Esophagus squamous epithelium (tissue), 4 donors: ENCODE data around the gene PPP1R9A.

ENCODE experiments used
- POLR2A ChIP-seq, 4 donors: fragments of 450-650 bp; IDR thresholded peaks; one replicate each; pipeline ENCODE4 v1.6.1; 2017; ENCODE audit warnings: antibody characterized with exemption in 4 of 4, mild to moderate bottlenecking in 4 of 4, moderate library complexity in 3 of 4
- TF ChIP-seq, protein P1 (sequence below), 6 experiments: fragments of 450-650 bp in 4 of 6; fragments of 200-600 bp in 2 of 6; sonication (generic) in 2 of 6; IDR thresholded peaks; one replicate each; pipeline ENCODE4 v1.5.1; 2016 to 2019; ENCODE audit warnings: antibody characterized with exemption in 6 of 6, mild to moderate bottlenecking in 4 of 6, moderate library complexity in 4 of 6

DNA sequence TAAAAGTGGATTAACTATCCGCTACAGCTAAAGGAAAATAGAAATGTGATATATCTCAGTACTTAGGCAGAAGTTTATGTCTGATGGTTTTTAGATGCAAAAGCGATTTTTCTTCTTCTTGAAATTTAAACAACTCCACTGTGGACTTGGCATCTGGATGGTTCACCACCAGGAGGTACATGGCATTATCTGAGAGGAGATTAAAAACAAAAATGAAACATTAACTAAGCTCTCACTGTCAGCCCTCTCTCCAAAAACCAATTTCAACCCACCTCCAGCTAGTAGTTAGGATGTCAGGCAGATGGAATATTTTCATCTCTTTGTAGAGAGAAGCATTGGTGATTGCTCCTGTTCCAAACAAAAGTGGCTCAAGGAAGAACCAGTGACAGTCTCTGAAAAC lies 404.0 kb downstream of the PPP1R9A start:
- TF ChIP-seq POLR2A (IDR thresholded peaks at IDR 0.05), result no peak
- TF ChIP-seq, protein P1, sequence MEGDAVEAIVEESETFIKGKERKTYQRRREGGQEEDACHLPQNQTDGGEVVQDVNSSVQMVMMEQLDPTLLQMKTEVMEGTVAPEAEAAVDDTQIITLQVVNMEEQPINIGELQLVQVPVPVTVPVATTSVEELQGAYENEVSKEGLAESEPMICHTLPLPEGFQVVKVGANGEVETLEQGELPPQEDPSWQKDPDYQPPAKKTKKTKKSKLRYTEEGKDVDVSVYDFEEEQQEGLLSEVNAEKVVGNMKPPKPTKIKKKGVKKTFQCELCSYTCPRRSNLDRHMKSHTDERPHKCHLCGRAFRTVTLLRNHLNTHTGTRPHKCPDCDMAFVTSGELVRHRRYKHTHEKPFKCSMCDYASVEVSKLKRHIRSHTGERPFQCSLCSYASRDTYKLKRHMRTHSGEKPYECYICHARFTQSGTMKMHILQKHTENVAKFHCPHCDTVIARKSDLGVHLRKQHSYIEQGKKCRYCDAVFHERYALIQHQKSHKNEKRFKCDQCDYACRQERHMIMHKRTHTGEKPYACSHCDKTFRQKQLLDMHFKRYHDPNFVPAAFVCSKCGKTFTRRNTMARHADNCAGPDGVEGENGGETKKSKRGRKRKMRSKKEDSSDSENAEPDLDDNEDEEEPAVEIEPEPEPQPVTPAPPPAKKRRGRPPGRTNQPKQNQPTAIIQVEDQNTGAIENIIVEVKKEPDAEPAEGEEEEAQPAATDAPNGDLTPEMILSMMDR (IDR thresholded peaks at IDR 0.05), result no peak
